ENCODE data around the gene HBA2.
"Not testable (repeated sequence)": the region's sequence is repeated elsewhere in the genome, so short reads cannot be mapped to it uniquely, and the experiment has no call there.

The HBA2 gene

DNA sequence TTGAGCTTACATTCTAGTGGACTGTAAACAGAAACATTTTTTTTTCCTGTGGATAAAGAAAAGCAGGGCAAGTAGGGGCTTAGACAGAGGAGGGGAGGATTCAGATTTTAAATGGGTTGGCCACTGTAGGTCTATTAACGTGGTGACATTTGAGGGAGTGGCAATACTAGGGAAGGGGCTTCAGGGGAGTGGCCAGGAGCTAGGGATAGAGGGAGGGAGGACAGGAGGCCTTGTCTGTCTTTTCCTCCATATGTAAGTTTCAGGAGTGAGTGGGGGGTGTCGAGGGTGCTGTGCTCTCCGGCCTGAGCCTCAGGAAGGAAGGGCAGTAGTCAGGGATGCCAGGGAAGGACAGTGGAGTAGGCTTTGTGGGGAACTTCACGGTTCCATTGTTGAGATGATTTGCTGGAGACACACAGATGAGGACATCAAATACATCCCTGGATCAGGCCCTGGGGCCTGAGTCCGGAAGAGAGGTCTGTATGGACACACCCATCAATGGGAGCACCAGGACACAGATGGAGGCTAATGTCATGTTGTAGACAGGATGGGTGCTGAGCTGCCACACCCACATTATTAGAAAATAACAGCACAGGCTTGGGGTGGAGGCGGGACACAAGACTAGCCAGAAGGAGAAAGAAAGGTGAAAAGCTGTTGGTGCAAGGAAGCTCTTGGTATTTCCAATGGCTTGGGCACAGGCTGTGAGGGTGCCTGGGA lies 13.4 kb upstream of the HBA2 start:
- DNase-seq, result no peak

DNA sequence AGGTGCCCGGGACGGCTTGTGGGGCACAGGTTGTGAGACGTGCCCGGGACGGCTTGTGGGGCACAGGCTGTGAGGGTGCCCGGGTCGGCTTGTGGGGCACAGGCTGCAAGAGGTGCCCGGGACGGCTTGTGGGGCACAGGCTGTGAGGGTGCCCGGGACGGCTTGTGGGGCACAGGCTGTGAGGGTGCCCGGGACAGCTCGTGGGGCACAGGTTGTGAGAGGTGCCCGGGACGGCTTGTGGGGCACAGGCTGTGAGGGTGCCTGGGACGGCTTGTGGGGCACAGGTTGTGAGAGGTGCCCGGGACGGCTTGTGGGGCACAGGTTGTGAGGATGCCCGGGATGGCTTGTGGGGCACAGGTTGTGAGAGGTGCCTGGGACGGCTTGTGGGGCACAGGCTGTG lies 12.4 kb upstream of the HBA2 start:
- DNase-seq, result not testable (repeated sequence)

- no peak for DNase-seq
These were observed 11.9 kb upstream of the HBA2 start for GRCh38 chr16:160691-161190.

GRCh38 chr16:162271-162991 lies 10.2 kb upstream of the HBA2 start:
- DNase-seq, result no peak

DNA sequence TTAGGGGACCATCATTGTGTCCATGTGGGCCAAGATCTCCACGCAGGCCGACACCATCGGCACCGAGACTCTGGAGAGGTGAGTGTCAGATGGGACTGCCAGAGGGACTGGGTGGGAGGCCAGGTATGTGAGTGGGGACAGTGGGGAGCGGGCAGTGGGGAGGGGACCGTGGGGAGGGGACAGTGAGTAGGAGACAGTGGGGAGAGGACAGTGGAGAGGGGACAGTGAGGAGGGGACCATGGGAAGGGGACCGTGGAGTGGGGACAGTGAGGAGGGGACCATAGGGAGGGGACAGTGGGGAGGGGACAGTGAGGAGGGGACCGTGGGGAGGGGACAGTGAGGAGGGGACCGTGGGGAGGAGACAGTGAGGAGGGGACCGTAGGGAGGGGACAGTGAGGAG lies 9.5 kb upstream of the HBA2 start:
- DNase-seq, result not testable (repeated sequence)

GRCh38 chr16:163696-164095 lies 9.0 kb upstream of the HBA2 start:
- not testable (repeated sequence) for DNase-seq

GRCh38 chr16:164134-164823 lies 8.4 kb upstream of the HBA2 start:
- not testable (repeated sequence) for DNase-seq

- no peak for DNase-seq
These were observed 7.7 kb upstream of the HBA2 start for GRCh38 chr16:164827-165538.

GRCh38 chr16:165539-166374 lies 6.9 kb upstream of the HBA2 start, which contains the start of gene HBM:
Gene HBM, plus strand, starts transcription at chr16:165978. Its CDS starts 20 bp downstream, at chr16:165998.
- no peak for DNase-seq

- DNase-seq, result no peak
These were observed 6.1 kb upstream of the HBA2 start for GRCh38 chr16:166375-167121.

GRCh38 chr16:167122-167690 lies 5.5 kb upstream of the HBA2 start:
- no peak for DNase-seq

- DNase-seq, result no peak
These were observed 4.3 kb upstream of the HBA2 start for GRCh38 chr16:168424-168823.

DNA sequence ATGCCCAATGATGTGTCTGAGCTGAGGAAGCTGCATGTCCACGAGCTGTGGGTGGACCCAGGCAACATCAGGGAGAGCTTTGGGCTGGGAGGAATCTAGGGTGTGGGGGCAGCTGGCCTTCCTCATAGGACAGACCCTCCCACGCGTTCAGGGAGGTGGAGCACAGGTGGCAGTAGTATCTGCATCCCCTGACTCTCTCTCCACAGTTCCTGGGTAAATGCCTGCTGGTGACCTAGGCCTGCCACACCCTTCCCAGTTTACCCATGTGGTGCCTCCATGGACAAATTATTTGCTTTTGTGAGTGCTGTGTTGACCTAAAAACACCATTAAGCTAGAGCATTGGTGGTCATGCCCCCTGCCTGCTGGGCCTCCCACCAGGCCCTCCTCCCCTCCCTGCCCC lies 3.7 kb upstream of the HBA2 start:
- DNase-seq, result no peak

DNA sequence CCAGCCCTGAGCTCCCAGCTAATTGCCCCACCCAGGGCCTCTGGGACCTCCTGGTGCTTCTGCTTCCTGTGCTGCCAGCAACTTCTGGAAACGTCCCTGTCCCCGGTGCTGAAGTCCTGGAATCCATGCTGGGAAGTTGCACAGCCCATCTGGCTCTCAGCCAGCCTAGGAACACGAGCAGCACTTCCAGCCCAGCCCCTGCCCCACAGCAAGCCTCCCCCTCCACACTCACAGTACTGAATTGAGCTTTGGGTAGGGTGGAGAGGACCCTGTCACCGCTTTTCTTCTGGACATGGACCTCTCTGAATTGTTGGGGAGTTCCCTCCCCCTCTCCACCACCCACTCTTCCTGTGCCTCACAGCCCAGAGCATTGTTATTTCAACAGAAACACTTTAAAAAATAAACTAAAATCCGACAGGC lies 2.6 kb upstream of the HBA2 start:
- not testable (repeated sequence) for DNase-seq

- DNase-seq, result no peak
These were observed 1.9 kb upstream of the HBA2 start for GRCh38 chr16:170788-171187.

DNA sequence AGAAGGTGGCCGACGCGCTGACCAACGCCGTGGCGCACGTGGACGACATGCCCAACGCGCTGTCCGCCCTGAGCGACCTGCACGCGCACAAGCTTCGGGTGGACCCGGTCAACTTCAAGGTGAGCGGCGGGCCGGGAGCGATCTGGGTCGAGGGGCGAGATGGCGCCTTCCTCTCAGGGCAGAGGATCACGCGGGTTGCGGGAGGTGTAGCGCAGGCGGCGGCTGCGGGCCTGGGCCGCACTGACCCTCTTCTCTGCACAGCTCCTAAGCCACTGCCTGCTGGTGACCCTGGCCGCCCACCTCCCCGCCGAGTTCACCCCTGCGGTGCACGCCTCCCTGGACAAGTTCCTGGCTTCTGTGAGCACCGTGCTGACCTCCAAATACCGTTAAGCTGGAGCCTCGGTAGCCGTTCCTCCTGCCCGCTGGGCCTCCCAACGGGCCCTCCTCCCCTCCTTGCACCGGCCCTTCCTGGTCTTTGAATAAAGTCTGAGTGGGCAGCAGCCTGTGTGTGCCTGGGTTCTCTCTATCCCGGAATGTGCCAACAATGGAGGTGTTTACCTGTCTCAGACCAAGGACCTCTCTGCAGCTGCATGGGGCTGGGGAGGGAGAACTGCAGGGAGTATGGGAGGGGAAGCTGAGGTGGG lies 657 bp downstream of the HBA2 start:
- not testable (repeated sequence) for DNase-seq

DNA sequence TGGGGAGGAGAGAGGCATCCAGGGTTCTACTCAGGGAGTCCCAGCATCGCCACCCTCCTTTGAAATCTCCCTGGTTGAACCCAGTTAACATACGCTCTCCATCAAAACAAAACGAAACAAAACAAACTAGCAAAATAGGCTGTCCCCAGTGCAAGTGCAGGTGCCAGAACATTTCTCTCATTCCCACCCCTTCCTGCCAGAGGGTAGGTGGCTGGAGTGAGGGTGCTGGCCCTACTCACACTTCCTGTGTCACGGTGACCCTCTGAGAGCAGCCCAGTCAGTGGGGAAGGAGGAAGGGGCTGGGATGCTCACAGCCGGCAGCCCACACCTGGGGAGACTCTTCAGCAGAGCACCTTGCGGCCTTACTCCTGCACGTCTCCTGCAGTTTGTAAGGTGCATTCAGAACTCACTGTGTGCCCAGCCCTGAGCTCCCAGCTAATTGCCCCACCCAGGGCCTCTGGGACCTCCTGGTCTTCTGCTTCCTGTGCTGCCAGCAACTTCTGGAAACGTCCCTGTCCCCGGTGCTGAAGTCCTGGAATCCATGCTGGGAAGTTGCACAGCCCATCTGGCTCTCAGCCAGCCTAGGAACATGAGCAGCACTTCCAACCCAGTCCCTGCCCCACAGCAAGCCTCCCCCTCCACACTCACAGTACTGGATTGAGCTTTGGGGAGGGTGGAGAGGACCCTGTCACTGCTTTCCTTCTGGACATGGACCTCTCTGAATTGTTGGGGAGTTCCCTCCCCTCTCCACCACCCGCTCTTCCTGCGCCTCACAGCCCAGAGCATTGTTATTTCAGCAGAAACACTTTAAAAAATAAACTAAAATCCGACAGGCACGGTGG lies 1.5 kb downstream of the HBA2 start:
- DNase-seq, result not testable (repeated sequence)

DNA sequence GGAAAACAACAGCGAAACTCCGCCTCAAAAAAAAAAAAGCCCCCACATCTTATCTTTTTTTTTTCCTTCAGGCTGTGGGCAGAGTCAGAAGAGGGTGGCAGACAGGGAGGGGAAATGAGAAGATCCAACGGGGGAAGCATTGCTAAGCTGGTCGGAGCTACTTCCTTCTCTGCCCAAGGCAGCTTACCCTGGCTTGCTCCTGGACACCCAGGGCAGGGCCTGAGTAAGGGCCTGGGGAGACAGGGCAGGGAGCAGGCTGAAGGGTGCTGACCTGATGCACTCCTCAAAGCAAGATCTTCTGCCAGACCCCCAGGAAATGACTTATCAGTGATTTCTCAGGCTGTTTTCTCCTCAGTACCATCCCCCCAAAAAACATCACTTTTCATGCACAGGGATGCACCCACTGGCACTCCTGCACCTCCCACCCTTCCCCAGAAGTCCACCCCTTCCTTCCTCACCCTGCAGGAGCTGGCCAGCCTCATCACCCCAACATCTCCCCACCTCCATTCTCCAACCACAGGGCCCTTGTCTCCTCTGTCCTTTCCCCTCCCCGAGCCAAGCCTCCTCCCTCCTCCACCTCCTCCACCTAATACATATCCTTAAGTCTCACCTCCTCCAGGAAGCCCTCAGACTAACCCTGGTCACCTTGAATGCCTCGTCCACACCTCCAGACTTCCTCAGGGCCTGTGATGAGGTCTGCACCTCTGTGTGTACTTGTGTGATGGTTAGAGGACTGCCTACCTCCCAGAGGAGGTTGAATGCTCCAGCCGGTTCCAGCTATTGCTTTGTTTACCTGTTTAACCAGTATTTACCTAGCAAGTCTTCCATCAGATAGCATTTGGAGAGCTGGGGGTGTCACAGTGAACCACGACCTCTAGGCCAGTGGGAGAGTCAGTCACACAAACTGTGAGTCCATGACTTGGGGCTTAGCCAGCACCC lies 2.6 kb downstream of the HBA2 start:
- DNase-seq, result no peak

Measured in activated CD8-positive, alpha-beta memory T cell treated with anti-CD3 and anti-CD28 coated beads, Interleukin-2, amount 50 U/mL, for 4 hours (primary cell).